ENCODE results near the gene ZNF283. TPM values are rescaled to one million over a fixed set of nuclear protein-coding genes. Genes with fewer than 3 reads are reported as not detected.

ZNF283 gene
- total RNA-seq: 71.1 TPM

DNA sequence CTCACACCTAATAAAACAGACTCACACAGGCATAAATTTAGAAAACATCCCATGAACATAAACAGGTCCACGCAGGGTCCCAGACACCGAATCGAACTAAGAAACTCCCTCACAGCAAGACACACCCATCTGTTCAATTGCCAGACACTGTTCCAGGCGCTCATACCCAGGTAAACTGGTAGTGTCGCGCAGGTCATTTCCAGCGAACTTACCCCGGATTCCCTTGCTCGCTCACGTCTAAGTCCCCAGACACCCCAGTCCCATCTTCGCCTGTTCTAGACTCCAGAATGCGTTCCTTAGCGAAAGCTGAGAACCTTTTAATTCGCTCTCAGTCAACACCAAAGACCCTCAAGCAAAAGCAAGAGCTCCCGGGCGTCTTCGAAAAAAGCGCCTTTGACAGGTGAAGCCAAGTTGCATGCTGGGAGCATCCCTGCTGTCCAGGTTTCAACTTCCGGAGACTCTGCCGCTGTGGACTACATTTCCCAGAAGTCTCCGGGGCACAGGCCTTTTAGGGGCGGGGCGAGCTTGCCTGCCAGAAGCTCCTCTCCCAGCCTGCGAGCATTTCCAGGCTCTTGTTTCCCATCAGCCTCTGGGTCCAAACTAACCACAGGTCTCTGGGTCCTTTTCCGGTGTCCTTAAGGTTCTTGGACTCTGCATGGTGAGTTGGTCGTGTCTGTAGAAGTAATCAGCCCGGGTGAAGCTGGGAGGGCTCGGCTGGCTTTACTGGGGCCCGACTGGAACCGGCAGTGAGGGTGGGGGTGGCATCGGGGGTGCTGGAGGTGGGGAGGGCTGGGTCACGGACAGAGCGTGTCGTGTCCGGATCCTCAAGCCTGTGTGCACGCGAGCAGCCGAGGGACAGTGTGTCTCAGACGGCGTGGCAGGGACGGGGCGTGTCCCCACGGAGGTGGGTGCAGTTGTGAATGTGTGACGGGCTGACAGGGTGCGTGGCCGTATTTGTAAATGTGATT, at the start of gene ZNF283:
Gene ZNF283 (plus strand): TSS at position 535 of the 968 bp plus-strand sequence. CDS start 6,184 bp downstream, outside the sequence.

DNA sequence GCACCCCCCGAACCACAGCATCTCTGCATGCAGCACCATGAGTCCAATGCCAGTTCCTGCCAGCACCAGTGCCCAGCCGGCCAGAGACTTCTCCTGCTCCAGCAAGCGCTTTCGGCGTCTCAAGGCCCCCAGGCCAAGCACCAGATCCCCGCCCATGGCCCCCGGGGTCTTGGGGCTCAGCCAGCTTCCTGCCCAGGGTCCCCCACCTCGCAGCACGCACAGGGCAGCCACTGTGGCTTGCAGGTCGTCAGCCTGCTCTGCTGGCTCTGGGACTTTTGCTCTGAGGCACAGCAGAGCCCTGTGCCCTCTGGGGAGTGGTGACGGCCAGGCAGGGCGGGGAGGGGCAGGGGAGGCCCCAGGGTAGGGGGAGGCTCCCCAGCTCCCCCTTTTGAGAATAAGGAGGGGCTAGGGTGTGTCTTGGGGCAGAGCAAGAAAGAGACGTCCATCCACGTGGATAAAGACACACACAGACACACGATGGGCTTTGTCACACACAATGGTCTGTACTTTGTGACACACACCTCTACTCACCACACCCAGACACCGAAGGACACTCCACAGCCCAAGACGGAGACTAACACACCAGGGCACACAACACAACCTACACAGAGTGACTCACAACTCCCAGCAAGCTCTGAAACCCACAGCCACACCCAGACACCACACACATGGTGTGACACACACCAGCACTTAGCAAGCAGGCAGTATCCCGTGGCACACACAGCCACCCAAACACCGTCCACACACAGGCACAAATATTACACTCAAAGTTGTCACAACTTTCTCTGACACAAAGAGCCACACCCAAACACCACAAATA, 46.2 kb upstream of the ZNF283 start, which contains the start of gene KCNN4:
Gene KCNN4 (minus strand): TSS at position 268 of the 820 bp plus-strand sequence. CDS start 112 bp downstream, at position 156.

DNA sequence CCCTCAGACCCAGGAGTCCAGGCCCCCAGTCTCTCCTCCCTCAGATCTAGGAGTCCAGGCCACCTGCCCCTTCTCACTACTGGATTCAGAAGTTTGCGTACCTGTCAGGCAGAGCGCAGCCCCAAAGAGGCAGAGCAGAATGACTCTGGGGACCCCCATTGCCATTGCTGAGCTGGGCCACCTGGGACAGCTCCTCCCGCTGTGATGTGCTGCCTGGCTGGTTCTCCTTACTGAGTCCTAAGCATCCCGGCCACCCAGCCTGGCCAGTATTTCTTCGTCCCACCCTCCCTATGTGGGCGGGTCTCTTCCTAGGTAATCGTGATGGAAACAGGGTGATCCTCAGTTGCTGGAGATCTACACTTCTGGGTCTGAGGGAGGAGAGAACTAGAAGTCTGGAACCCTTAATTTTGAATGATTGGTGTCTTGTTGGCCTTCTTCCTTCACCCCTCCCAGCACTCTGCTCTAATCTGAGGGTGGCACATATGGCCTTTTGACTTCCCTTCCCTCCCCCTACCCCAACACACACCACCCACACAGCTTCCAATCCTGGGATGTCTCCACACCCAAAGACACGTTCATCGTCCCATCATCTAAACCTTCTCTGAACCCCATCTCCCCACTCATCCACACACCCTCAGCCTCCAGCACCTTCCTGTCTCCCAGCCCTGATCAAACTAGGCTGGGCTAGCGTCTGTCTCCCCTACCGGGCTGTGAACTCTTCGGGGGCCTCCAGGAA, 24.7 kb upstream of the ZNF283 start, which contains the start of gene LYPD5:
Gene LYPD5 (minus strand): TSS at position 232 of the 736 bp plus-strand sequence. CDS start 67 bp downstream, at position 165.

GRCh38 chr19:43883864-43884263, 56.7 kb downstream of the ZNF283 start, which contains the start of gene ZNF404:
TSS of gene ZNF404 (minus strand) at chr19:43883964.

Other genes starting within 250 kb of the ZNF283 start
- gene IRGQ, start 231.2 kb upstream of the ZNF283 start, total RNA-seq: 94.8 TPM
- 9.7 TPM for gene ZNF576, start 230.7 kb upstream of the ZNF283 start, total RNA-seq
- not detected for gene SRRM5, start 215.2 kb upstream of the ZNF283 start, total RNA-seq
- gene ZNF428, start 207.7 kb upstream of the ZNF283 start, total RNA-seq: 132 TPM
- gene CADM4, start 187.5 kb upstream of the ZNF283 start, total RNA-seq: 89.8 TPM
- 4.7 TPM for gene PLAUR, start 157.2 kb upstream of the ZNF283 start, total RNA-seq
- not detected for gene IRGC, start 111.2 kb upstream of the ZNF283 start, total RNA-seq
- gene SMG9, start 72.4 kb upstream of the ZNF283 start, total RNA-seq: 18.5 TPM
- not detected for gene KCNN4, start 46.3 kb upstream of the ZNF283 start, total RNA-seq
- gene LYPD5, start 24.9 kb upstream of the ZNF283 start, total RNA-seq: 4.7 TPM
- 8.8 TPM for gene ZNF404, start 56.6 kb downstream of the ZNF283 start, total RNA-seq
- gene ZNF45, start 108.0 kb downstream of the ZNF283 start, total RNA-seq: 36.6 TPM
- 41.0 TPM for gene ZNF221, start 123.9 kb downstream of the ZNF283 start, total RNA-seq
- gene ZNF155, start 156.9 kb downstream of the ZNF283 start, total RNA-seq: 20.7 TPM
- 8.8 TPM for gene ZNF230, start 175.6 kb downstream of the ZNF283 start, total RNA-seq
- gene ZNF222, start 198.1 kb downstream of the ZNF283 start, total RNA-seq: 14.7 TPM
- gene ZNF223, start 224.7 kb downstream of the ZNF283 start, total RNA-seq: 15.3 TPM
- 10.3 TPM for gene ZNF284, start 244.8 kb downstream of the ZNF283 start, total RNA-seq

All from parietal lobe (tissue), 1 donor.